ENCODE measurements around the gene CNGB1.

CNGB1 gene

GRCh38 chr16:57970970-57971369 is at the start of gene CNGB1:
CNGB1 (minus strand) TSS chr16:57971128; CDS start chr16:57967286, 3,842 bp downstream.
- no peak within 1 kb of the TSS for H3K4me3 Mint-ChIP-seq
- H3K4me1 Mint-ChIP-seq: no peaks in the 10 kb centered on the region
- TF ChIP-seq CTCF (IDR thresholded peaks at IDR 0.05; ENCODE audit: unreplicated experiment in 3 of 3): no peak
- H3K27me3 Mint-ChIP-seq (ENCODE audit: low read depth): peaks cover 20% of the 10 kb centered on the region
- H3K36me3 Mint-ChIP-seq (ENCODE audit: low read depth): no peaks in the 10 kb centered on the region
- no peak within 1 kb of the TSS for H3K27ac Mint-ChIP-seq
- H3K9me3 Mint-ChIP-seq: no peaks in the 10 kb centered on the region

DNA sequence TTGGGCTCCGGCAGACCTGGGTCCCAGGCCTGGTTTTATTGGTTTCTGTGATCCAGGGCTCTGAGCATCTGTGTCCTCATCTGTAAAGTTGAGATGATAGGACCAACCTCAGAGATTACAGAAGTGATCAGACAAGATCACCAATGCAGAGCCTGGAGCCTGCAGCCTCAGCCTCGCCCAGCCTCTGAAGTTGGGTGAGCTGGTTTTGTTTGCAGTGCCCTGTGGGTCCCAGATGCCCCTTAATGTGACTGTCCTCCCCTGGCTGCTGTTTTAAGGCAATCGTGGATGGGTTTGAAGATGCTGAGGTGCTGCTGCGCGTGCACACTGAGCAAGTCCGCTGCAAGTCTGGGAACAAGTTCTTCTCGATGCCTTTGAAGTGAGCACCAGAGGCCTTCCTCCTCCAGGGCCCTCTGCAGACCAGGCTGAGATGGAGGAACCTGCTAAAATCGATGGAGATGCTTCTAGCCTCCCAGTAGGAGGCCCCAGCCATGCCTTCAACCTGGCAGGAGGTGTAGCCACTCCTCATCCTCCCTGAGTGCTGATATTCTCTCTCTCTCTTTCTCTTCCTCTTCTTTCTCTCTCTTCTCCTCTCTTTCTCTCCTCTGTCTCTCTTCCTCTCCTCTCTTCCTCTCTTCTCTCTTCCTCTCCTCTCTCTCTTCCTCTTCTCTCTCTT is 49.1 kb upstream of the CNGB1 start:
- Mint-ChIP-seq H3K9me3 (no peaks in the 10 kb centered on the region), H3K27me3 (ENCODE audit: low read depth) (peaks cover 26% of the 10 kb centered on the region), H3K27ac (no peak overlapping the region), H3K4me3 (no peak overlapping the region), H3K36me3 (ENCODE audit: low read depth) (no peaks in the 10 kb centered on the region), H3K4me1 (peaks cover 33% of the 10 kb centered on the region)
- no peak for TF ChIP-seq CTCF (IDR thresholded peaks at IDR 0.05; ENCODE audit: unreplicated experiment in 3 of 3)

GRCh38 chr16:58018803-58019202 is 47.9 kb upstream of the CNGB1 start:
- no peak for TF ChIP-seq CTCF (IDR thresholded peaks at IDR 0.05; ENCODE audit: unreplicated experiment in 3 of 3)
- Mint-ChIP-seq H3K4me3 (no peak overlapping the region), H3K27ac (no peak overlapping the region), H3K4me1 (peaks cover 27% of the 10 kb centered on the region), H3K9me3 (no peaks in the 10 kb centered on the region), H3K27me3 (ENCODE audit: low read depth) (peaks cover 14% of the 10 kb centered on the region), H3K36me3 (ENCODE audit: low read depth) (no peaks in the 10 kb centered on the region)

DNA sequence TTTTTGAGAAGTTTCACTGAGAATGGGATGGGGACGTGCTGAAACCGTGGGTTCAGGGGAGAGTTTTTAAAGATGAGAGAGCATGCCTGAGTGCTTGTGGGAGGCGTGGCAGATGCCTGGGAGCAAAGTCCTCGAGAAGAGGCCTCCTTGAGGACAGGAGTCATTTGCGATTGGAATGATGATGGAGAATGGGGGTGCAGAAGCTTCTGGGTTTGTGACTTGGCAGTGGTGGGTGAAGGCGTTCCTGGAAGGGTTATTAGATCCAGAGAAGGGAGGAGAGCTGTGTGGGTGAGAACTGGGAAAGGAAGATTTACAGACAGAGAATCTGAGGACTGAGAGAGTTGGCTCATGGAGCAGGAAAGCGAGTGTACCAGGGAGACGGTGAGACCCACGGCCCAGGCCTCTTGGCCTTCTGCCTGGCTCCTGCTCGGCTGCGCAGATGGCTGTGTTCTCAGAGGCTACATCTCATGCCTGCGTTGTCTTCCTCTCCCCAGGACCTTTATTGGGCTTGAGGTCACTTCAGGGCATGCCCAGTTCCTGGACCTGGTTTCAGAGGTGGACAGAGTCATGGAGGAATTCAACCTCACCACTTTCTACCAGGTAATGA is 46.0 kb upstream of the CNGB1 start:
- H3K4me1 Mint-ChIP-seq: peaks cover 10% of the 10 kb centered on the region

GRCh38 chr16:58013201-58013956 is 42.5 kb upstream of the CNGB1 start:
- H3K4me3 Mint-ChIP-seq: no peak overlapping the region
- no peaks in the 10 kb centered on the region for H3K27me3 Mint-ChIP-seq (ENCODE audit: low read depth)
- no peak for TF ChIP-seq CTCF (IDR thresholded peaks at IDR 0.05; ENCODE audit: unreplicated experiment in 3 of 3)
- no peak overlapping the region for H3K27ac Mint-ChIP-seq
- peaks cover 7% of the 10 kb centered on the region for H3K4me1 Mint-ChIP-seq
- H3K36me3 Mint-ChIP-seq (ENCODE audit: low read depth): peaks cover 24% of the 10 kb centered on the region
- H3K9me3 Mint-ChIP-seq: no peaks in the 10 kb centered on the region

More for the DNA sequence above, 46.0 kb upstream of the CNGB1 start:
- H3K36me3 Mint-ChIP-seq (ENCODE audit: low read depth): no peaks in the 10 kb centered on the region
- no peak for TF ChIP-seq CTCF (IDR thresholded peaks at IDR 0.05; ENCODE audit: unreplicated experiment in 3 of 3)
- H3K4me3 Mint-ChIP-seq: no peak overlapping the region
- H3K9me3 Mint-ChIP-seq: no peaks in the 10 kb centered on the region
- no peaks in the 10 kb centered on the region for H3K27me3 Mint-ChIP-seq (ENCODE audit: low read depth)
- H3K27ac Mint-ChIP-seq: no peak overlapping the region

Data from nephron (organoid).